PC-9 (cell line): ENCODE measurements around the gene SLC22A2.

Source experiments
- CTCF ChIP-seq: fragments of 200-600 bp; sonication (generic); conservative IDR thresholded peaks from 2 replicates; pipeline ENCODE4 v1.6.1; 2017; ENCODE audit warnings: mixed run types, antibody characterized with exemption, mild to moderate bottlenecking, moderate library complexity
- EZH2 ChIP-seq: fragments of 200-600 bp; sonication (generic); IDR thresholded peaks from 2 replicates; pipeline ENCODE4 v1.8.0; 2017; ENCODE audit warnings: antibody characterized with exemption, low read depth

DNA sequence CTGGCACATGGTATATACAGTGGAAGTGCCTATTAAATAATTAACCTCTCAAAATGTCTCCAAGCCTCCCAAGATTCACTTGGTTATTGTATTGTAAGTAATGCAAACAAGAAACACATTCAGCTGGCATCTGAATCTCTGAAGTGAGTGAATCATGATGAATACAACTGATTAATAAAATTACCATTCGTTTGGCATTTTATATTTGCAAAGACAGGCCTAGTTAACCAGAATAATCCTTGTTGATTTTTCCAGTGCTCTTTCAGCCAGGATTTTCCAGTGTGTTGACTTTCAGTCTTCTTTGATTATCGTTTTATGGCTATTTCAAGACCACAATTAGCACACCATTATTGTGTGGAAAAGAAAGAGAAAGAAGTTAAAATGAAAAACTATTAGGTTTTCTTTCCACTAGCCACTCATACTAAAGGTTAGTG lies 20.3 kb downstream of the SLC22A2 start:
- TF ChIP-seq CTCF (no peak), EZH2 (no peak)
